Fibroblast of the aortic adventitia (primary cell): ENCODE measurements around the gene DLST. TPM values are rescaled to one million over a fixed set of nuclear protein-coding genes. Genes with fewer than 3 reads are reported as not detected.

Source experiments
- DNase-seq: peaks from one replicate; pipeline ENCODE4 v3.0.0-alpha.2; 2010; ENCODE audit warnings: low read depth
- H3K4me3 ChIP-seq: 2 replicates; pipeline ENCODE4 v1.5.1; 2011; ENCODE audit warnings: low read depth, mild to moderate bottlenecking, control low read depth, low read length, moderate library complexity
- CTCF ChIP-seq: IDR thresholded peaks from 2 replicates; pipeline ENCODE4 v1.5.1; 2011; ENCODE audit warnings: mild to moderate bottlenecking, low read length, control low read depth, inconsistent platforms; ENCODE audit not compliant: insufficient read depth
- total RNA-seq: library from RNA; depleted of rRNA; stranded (reverse); fragments of >200 nt; gene quantifications from 2 replicates; pipeline ENCODE4 v1.2.3, GENCODE V29; 2012; ENCODE audit warnings: low replicate concordance

Gene DLST
- total RNA-seq, 1 donor: 68.5 TPM

GRCh38 chr14:74840603-74841030 lies 41.1 kb upstream of the DLST start:
- no peak for DNase-seq
- TF ChIP-seq CTCF: no peak

GRCh38 chr14:74841230-74842207 lies 40.2 kb upstream of the DLST start:
- DNase-seq: no peak
- no peak for TF ChIP-seq CTCF
- no peak overlapping the region for H3K4me3 ChIP-seq

More at GRCh38 chr14:74840603-74841030, 41.1 kb upstream of the DLST start:
- H3K4me3 ChIP-seq: no peak overlapping the region

GRCh38 chr14:74843653-74844052 lies 38.1 kb upstream of the DLST start:
- peak; percentile 54 for TF ChIP-seq CTCF
- peak; percentile 84 for DNase-seq
- H3K4me3 ChIP-seq: no peak overlapping the region

GRCh38 chr14:74846168-74846567 lies 35.5 kb upstream of the DLST start:
- DNase-seq: peak; percentile 92
- no peak for TF ChIP-seq CTCF
- no peak overlapping the region for H3K4me3 ChIP-seq

- no peak for TF ChIP-seq CTCF
- no peak overlapping the region for H3K4me3 ChIP-seq
- DNase-seq: peak; percentile 76
Observed at GRCh38 chr14:74846968-74847665, 34.6 kb upstream of the DLST start.

- no peak for TF ChIP-seq CTCF
- DNase-seq: peak; percentile 52
- H3K4me3 ChIP-seq: no peak overlapping the region
Observed at GRCh38 chr14:74848768-74849167, 32.9 kb upstream of the DLST start.
